HEK293 (cell line): ENCODE results near the gene IQCH.

Experiments
- CTCF ChIA-PET: fragments of 350-600 bp; formaldehyde crosslinking; extraction: SDS; loops from one replicate; lab custom pipeline; 2021; ENCODE audit warnings: antibody characterized with exemption; lab: Yijun Ruan, JAX
- POLR2A ChIA-PET: fragments of 300-600 bp; formaldehyde crosslinking; extraction: SDS; loops from one replicate; lab custom pipeline; 2020; ENCODE audit warnings: antibody characterized with exemption, inconsistent platforms; lab: Yijun Ruan, JAX
- H3K27ac ChIP-seq: fragments of 200-500 bp; sonication (Bioruptor generic); 2 replicates; pipeline ENCODE4 v1.5.1; 2014; ENCODE audit warnings: low read depth, low read length, control low read depth, inconsistent platforms; ENCODE audit errors: extremely low read depth
- H3K36me3 ChIP-seq, 2 experiments: fragments of 200-500 bp in 1 of 2; sonication (Bioruptor generic) in 1 of 2; 1 replicate in 1 of 2; 2 replicates in 1 of 2; pipeline ENCODE4 v1.5.1; 2014 to 2017; ENCODE audit warnings: inconsistent platforms in 2 of 2, low read length in 2 of 2; ENCODE audit not compliant: control insufficient read depth in 2 of 2, insufficient read depth in 1 of 2
- H3K4me1 ChIP-seq: fragments of 200-500 bp; sonication (Bioruptor generic); 2 replicates; pipeline ENCODE4 v1.5.1; 2014; ENCODE audit warnings: mild to moderate bottlenecking, low read length, inconsistent platforms; ENCODE audit not compliant: control insufficient read depth, insufficient read depth
- H3K4me3 ChIP-seq: 2 replicates; pipeline ENCODE4 v1.5.1; 2011; ENCODE audit warnings: low read depth, mild to moderate bottlenecking, control low read depth, low read length, moderate library complexity
- H3K9me3 ChIP-seq: fragments of 200-500 bp; sonication (Bioruptor generic); 2 replicates; pipeline ENCODE4 v1.5.1; 2014; ENCODE audit warnings: low read depth, low read length, inconsistent platforms; ENCODE audit not compliant: control insufficient read depth, insufficient read depth
- BCL6B ChIP-seq: fragments of 450-650 bp; formaldehyde crosslinking; IDR thresholded peaks from 2 replicates; pipeline ENCODE4 v1.5.1; 2017; ENCODE audit warnings: missing biosample characterization, missing genetic modification characterization
- FEZF1 ChIP-seq: fragments of 450-650 bp; formaldehyde crosslinking; IDR thresholded peaks from 2 replicates; pipeline ENCODE4 v1.5.1; 2016; ENCODE audit warnings: missing biosample characterization, missing genetic modification characterization
- GLIS2 ChIP-seq: fragments of 450-650 bp; formaldehyde crosslinking; IDR thresholded peaks from 2 replicates; pipeline ENCODE4 v1.5.1; 2016; ENCODE audit warnings: missing biosample characterization, missing genetic modification characterization
- INSM2 ChIP-seq: fragments of 450-650 bp; formaldehyde crosslinking; IDR thresholded peaks from 2 replicates; pipeline ENCODE4 v1.5.1; 2016; ENCODE audit warnings: missing biosample characterization, missing genetic modification characterization
- KLF7 ChIP-seq: fragments of 450-650 bp; formaldehyde crosslinking; IDR thresholded peaks from 2 replicates; pipeline ENCODE4 v1.5.1; 2016; ENCODE audit warnings: missing biosample characterization, missing genetic modification characterization, borderline replicate concordance
- MYNN ChIP-seq: fragments of 450-650 bp; formaldehyde crosslinking; IDR thresholded peaks from 2 replicates; pipeline ENCODE4 v1.5.1; 2016; ENCODE audit warnings: missing biosample characterization, missing genetic modification characterization, borderline replicate concordance
- ZBTB26 ChIP-seq: fragments of 450-650 bp; formaldehyde crosslinking; optimal IDR thresholded peaks from 2 replicates; pipeline ENCODE3; 2016; ENCODE audit warnings: missing biosample characterization, mild to moderate bottlenecking, missing genetic modification characterization
- ZBTB8A ChIP-seq: fragments of 450-650 bp; formaldehyde crosslinking; IDR thresholded peaks from 2 replicates; pipeline ENCODE4 v1.5.1; 2016; ENCODE audit warnings: missing biosample characterization, missing genetic modification characterization
- ZNF280D ChIP-seq: fragments of 450-650 bp; formaldehyde crosslinking; IDR thresholded peaks from 2 replicates; pipeline ENCODE4 v1.5.1; 2016; ENCODE audit warnings: missing biosample characterization, missing genetic modification characterization
- ZNF324 ChIP-seq: fragments of 450-650 bp; formaldehyde crosslinking; IDR thresholded peaks from 2 replicates; pipeline ENCODE4 v1.5.1; 2016; ENCODE audit warnings: missing biosample characterization, missing genetic modification characterization
- ZNF518A ChIP-seq: fragments of 450-650 bp; formaldehyde crosslinking; conservative IDR thresholded peaks from 2 replicates; pipeline ENCODE4 v1.5.1; 2016; ENCODE audit warnings: low read depth, missing biosample characterization, missing genetic modification characterization
- ZNF521 ChIP-seq: fragments of 450-650 bp; formaldehyde crosslinking; IDR thresholded peaks from 2 replicates; pipeline ENCODE4 v1.5.1; 2017; ENCODE audit warnings: missing biosample characterization, mild to moderate bottlenecking, missing genetic modification characterization
- ZNF544 ChIP-seq: fragments of 450-650 bp; formaldehyde crosslinking; IDR thresholded peaks from 2 replicates; pipeline ENCODE4 v1.5.0; 2017; ENCODE audit warnings: missing biosample characterization, missing genetic modification characterization
- ZNF549 ChIP-seq: fragments of 450-650 bp; IDR thresholded peaks from 2 replicates; pipeline ENCODE4 v1.5.1; 2018; ENCODE audit warnings: missing biosample characterization, missing genetic modification characterization, mild to moderate bottlenecking, inconsistent platforms, moderate library complexity
- ZNF558 ChIP-seq: fragments of 450-650 bp; formaldehyde crosslinking; IDR thresholded peaks from 2 replicates; pipeline ENCODE4 v1.5.1; 2016; ENCODE audit warnings: missing biosample characterization, missing genetic modification characterization
- ZNF560 ChIP-seq: fragments of 450-650 bp; formaldehyde crosslinking; IDR thresholded peaks from 2 replicates; pipeline ENCODE4 v1.5.1; 2017; ENCODE audit warnings: missing biosample characterization, missing genetic modification characterization, borderline replicate concordance
- ZNF776 ChIP-seq: fragments of 450-650 bp; formaldehyde crosslinking; IDR thresholded peaks from 2 replicates; pipeline ENCODE4 v1.5.0; 2017; ENCODE audit warnings: missing biosample characterization, missing genetic modification characterization, borderline replicate concordance
- ZNF843 ChIP-seq: fragments of 450-650 bp; formaldehyde crosslinking; IDR thresholded peaks from 2 replicates; pipeline ENCODE4 v1.5.1; 2016; ENCODE audit warnings: missing biosample characterization, missing genetic modification characterization

The IQCH gene

GRCh38 chr15:67524235-67524634 is 269.6 kb downstream of the IQCH start (continued):
- TF ChIP-seq BCL6B (tag by site-specific recombination) (0 out of 2 replicates have a peak, but pooled peaks have one; percentile 17), ZNF324 (tag by site-specific recombination) (no peak), FEZF1 (tag by site-specific recombination) (peak; percentile 52; the same call in 1 of the 2 replicates), ZBTB8A (no peak), ZNF843 (no peak)

- no peak overlapping the region for H3K4me3 ChIP-seq
- no peaks in the 10 kb centered on the region for H3K9me3 ChIP-seq
- no peak for TF ChIP-seq GLIS2 (tag by site-specific recombination)
- no peak for TF ChIP-seq ZNF549 (tag by site-specific recombination)
- no peak for TF ChIP-seq ZNF280D
- TF ChIP-seq ZNF776 (tag by site-specific recombination) = no peak
- no peak for TF ChIP-seq ZBTB26 (tag by site-specific recombination)
- no peak for TF ChIP-seq KLF7 (tag by site-specific recombination)
- TF ChIP-seq INSM2 (tag by site-specific recombination) = no peak
- no peak for TF ChIP-seq ZNF518A (tag by site-specific recombination)
- no peak for TF ChIP-seq ZNF560 (tag by site-specific recombination)
- TF ChIP-seq ZNF521 (tag by site-specific recombination) = no peak
- TF ChIP-seq ZNF544 (tag by site-specific recombination) = no peak
- no peak for TF ChIP-seq ZNF558 (tag by site-specific recombination)
- TF ChIP-seq MYNN (tag by site-specific recombination) = no peak
- peaks cover 25% of the 10 kb centered on the region for H3K4me1 ChIP-seq
- peaks cover 0 to 4% of the 10 kb centered on the region in 2 experiments for H3K36me3 ChIP-seq
- CTCF ChIA-PET = interaction anchor here (0.5 to 2.9 kb wide), 3 partner anchors 71 to 334 kb away, joined by 3 to 9 read pairs (median 3); no protein-coding TSS in a partner anchor
- POLR2A ChIA-PET = interaction anchor here (1.2 kb wide), 1 partner anchor 14 kb away, joined by 3 read pairs; the partner anchor contains the start of gene MAP2K5
- H3K27ac ChIP-seq = no peak overlapping the region
Observed at GRCh38 chr15:67528513-67528912, 273.9 kb downstream of the IQCH start.
